Activated T-helper 17 cell treated with anti-CD3 and anti-CD28 coated beads, Interleukin-2, amount 50 U/mL, for 72 hours (primary cell): ENCODE measurements around the gene SVIL. TPM values are rescaled to one million over a fixed set of nuclear protein-coding genes. Genes with fewer than 3 reads are reported as not detected.
A peak's percentile ranks its signal among the peaks of the same experiment; 100 is the strongest.

Experiments used
- ATAC-seq: fragments of 150-1000 bp; cut with Tn5 transposase; replicated peaks from 2 replicates; pipeline ENCODE4 v1.10.0; 2021; ENCODE audit warnings: mild to moderate bottlenecking, moderate library complexity
- H3K27ac Mint-ChIP-seq: one replicate; pipeline ENCODE4 v1.8.0; 2022; ENCODE audit warnings: mixed read lengths
- H3K27me3 Mint-ChIP-seq: one replicate; pipeline ENCODE4 v1.8.0; 2022; ENCODE audit warnings: mixed read lengths
- H3K36me3 Mint-ChIP-seq: one replicate; pipeline ENCODE4 v1.8.0; 2022; ENCODE audit warnings: low read depth, mild to moderate bottlenecking, mixed read lengths
- H3K4me1 Mint-ChIP-seq: one replicate; pipeline ENCODE4 v1.8.0; 2022; ENCODE audit warnings: mixed read lengths
- H3K4me3 Mint-ChIP-seq: one replicate; pipeline ENCODE4 v1.8.0; 2022; ENCODE audit warnings: mild to moderate bottlenecking, mixed read lengths
- H3K9me3 Mint-ChIP-seq: one replicate; pipeline ENCODE4 v1.8.0; 2022; ENCODE audit warnings: mixed read lengths
- total RNA-seq, 2 donors: library from RNA; stranded (reverse); gene quantifications; one replicate each; pipeline ENCODE4 v1.2.3, GENCODE V29; 2022

Gene SVIL
- total RNA-seq, result 10 to 100 TPM; 10.7 to 16.2 TPM

- ATAC-seq, result peak; percentile 25
- H3K27me3 Mint-ChIP-seq, result no peaks in the 10 kb centered on the region
- H3K9me3 Mint-ChIP-seq, result no peaks in the 10 kb centered on the region
- no peaks in the 10 kb centered on the region for H3K36me3 Mint-ChIP-seq
- peaks cover 43% of the 10 kb centered on the region for H3K4me1 Mint-ChIP-seq
- peak within 1 kb of the TSS; percentile 70 for H3K4me3 Mint-ChIP-seq
- peak within 1 kb of the TSS; percentile 87 for H3K27ac Mint-ChIP-seq
These were observed at the start of gene SVIL for GRCh38 chr10:29634764-29635625. SVIL (minus strand) TSS chr10:29634971; CDS start chr10:29555058, 79,913 bp downstream.

GRCh38 chr10:29681676-29682448 lies 47.1 kb upstream of the SVIL start:
- no peaks in the 10 kb centered on the region for H3K27me3 Mint-ChIP-seq
- H3K9me3 Mint-ChIP-seq, result no peaks in the 10 kb centered on the region
- H3K4me1 Mint-ChIP-seq, result peaks cover 37% of the 10 kb centered on the region
- ATAC-seq, result peak; percentile 96
- peaks cover 21% of the 10 kb centered on the region for H3K36me3 Mint-ChIP-seq
- peak overlapping the region; percentile 73 for H3K27ac Mint-ChIP-seq
- peak overlapping the region; percentile 61 for H3K4me3 Mint-ChIP-seq

GRCh38 chr10:29680091-29680490 lies 45.3 kb upstream of the SVIL start:
- peaks cover 45% of the 10 kb centered on the region for H3K4me1 Mint-ChIP-seq
- ATAC-seq, result no peak
- peak overlapping the region; percentile 61 for H3K4me3 Mint-ChIP-seq
- H3K36me3 Mint-ChIP-seq, result peaks cover 23% of the 10 kb centered on the region
- H3K9me3 Mint-ChIP-seq, result peaks cover 9% of the 10 kb centered on the region
- peak overlapping the region; percentile 73 for H3K27ac Mint-ChIP-seq
- H3K27me3 Mint-ChIP-seq, result no peaks in the 10 kb centered on the region

- H3K9me3 Mint-ChIP-seq, result peaks cover 16% of the 10 kb centered on the region
- peaks cover 11% of the 10 kb centered on the region for H3K36me3 Mint-ChIP-seq
- no peak for ATAC-seq
- peaks cover 36% of the 10 kb centered on the region for H3K4me1 Mint-ChIP-seq
- H3K27ac Mint-ChIP-seq, result no peak overlapping the region
- no peak overlapping the region for H3K4me3 Mint-ChIP-seq
- no peaks in the 10 kb centered on the region for H3K27me3 Mint-ChIP-seq
These were observed 42.0 kb upstream of the SVIL start for GRCh38 chr10:29676732-29677131.

GRCh38 chr10:29675984-29676383 lies 41.2 kb upstream of the SVIL start:
- Mint-ChIP-seq H3K4me3 (no peak overlapping the region), H3K27ac (no peak overlapping the region), H3K36me3 (peaks cover 17% of the 10 kb centered on the region), H3K4me1 (peaks cover 35% of the 10 kb centered on the region), H3K9me3 (peaks cover 16% of the 10 kb centered on the region), H3K27me3 (no peaks in the 10 kb centered on the region)
- ATAC-seq, result no peak

- H3K36me3 Mint-ChIP-seq, result peaks cover 28% of the 10 kb centered on the region
- H3K4me1 Mint-ChIP-seq, result peaks cover 24% of the 10 kb centered on the region
These were observed 37.2 kb upstream of the SVIL start for GRCh38 chr10:29671968-29672367.

GRCh38 chr10:29671228-29671780 lies 36.5 kb upstream of the SVIL start:
- ATAC-seq, result no peak
- no peaks in the 10 kb centered on the region for H3K27me3 Mint-ChIP-seq

More at GRCh38 chr10:29671968-29672367, 37.2 kb upstream of the SVIL start:
- no peak overlapping the region for H3K4me3 Mint-ChIP-seq
- no peak overlapping the region for H3K27ac Mint-ChIP-seq
- peaks cover 16% of the 10 kb centered on the region for H3K9me3 Mint-ChIP-seq
- no peaks in the 10 kb centered on the region for H3K27me3 Mint-ChIP-seq
- no peak for ATAC-seq

GRCh38 chr10:29670761-29671160 lies 36.0 kb upstream of the SVIL start:
- no peak overlapping the region for H3K4me3 Mint-ChIP-seq
- ATAC-seq, result no peak
- H3K9me3 Mint-ChIP-seq, result peaks cover 10% of the 10 kb centered on the region
- H3K4me1 Mint-ChIP-seq, result peaks cover 18% of the 10 kb centered on the region
- no peak overlapping the region for H3K27ac Mint-ChIP-seq
- H3K36me3 Mint-ChIP-seq, result peaks cover 22% of the 10 kb centered on the region
- H3K27me3 Mint-ChIP-seq, result no peaks in the 10 kb centered on the region

More at GRCh38 chr10:29671228-29671780, 36.5 kb upstream of the SVIL start:
- no peak overlapping the region for H3K27ac Mint-ChIP-seq
- peaks cover 23% of the 10 kb centered on the region for H3K4me1 Mint-ChIP-seq
- no peak overlapping the region for H3K4me3 Mint-ChIP-seq
- peaks cover 28% of the 10 kb centered on the region for H3K36me3 Mint-ChIP-seq
- H3K9me3 Mint-ChIP-seq, result peaks cover 16% of the 10 kb centered on the region

GRCh38 chr10:29669149-29669548 lies 34.4 kb upstream of the SVIL start:
- peaks cover 3% of the 10 kb centered on the region for H3K9me3 Mint-ChIP-seq
- ATAC-seq, result no peak
- H3K36me3 Mint-ChIP-seq, result peaks cover 17% of the 10 kb centered on the region
- no peak overlapping the region for H3K27ac Mint-ChIP-seq
- no peaks in the 10 kb centered on the region for H3K27me3 Mint-ChIP-seq
- peaks cover 10% of the 10 kb centered on the region for H3K4me1 Mint-ChIP-seq
- no peak overlapping the region for H3K4me3 Mint-ChIP-seq

- H3K27me3 Mint-ChIP-seq, result no peaks in the 10 kb centered on the region
- H3K4me3 Mint-ChIP-seq, result no peak overlapping the region
- ATAC-seq, result no peak
- H3K27ac Mint-ChIP-seq, result no peak overlapping the region
- peaks cover 17% of the 10 kb centered on the region for H3K36me3 Mint-ChIP-seq
- H3K4me1 Mint-ChIP-seq, result peaks cover 10% of the 10 kb centered on the region
- H3K9me3 Mint-ChIP-seq, result peaks cover 3% of the 10 kb centered on the region
These were observed 33.9 kb upstream of the SVIL start for GRCh38 chr10:29668628-29669027.

- Mint-ChIP-seq H3K27ac (no peak overlapping the region), H3K9me3 (no peaks in the 10 kb centered on the region), H3K27me3 (no peaks in the 10 kb centered on the region), H3K4me1 (peaks cover 10% of the 10 kb centered on the region), H3K4me3 (no peak overlapping the region), H3K36me3 (peaks cover 17% of the 10 kb centered on the region)
- no peak for ATAC-seq
These were observed 32.4 kb upstream of the SVIL start for GRCh38 chr10:29667191-29667590.

GRCh38 chr10:29666201-29666600 lies 31.4 kb upstream of the SVIL start:
- no peak overlapping the region for H3K4me3 Mint-ChIP-seq
- peaks cover 13% of the 10 kb centered on the region for H3K36me3 Mint-ChIP-seq
- H3K27me3 Mint-ChIP-seq, result no peaks in the 10 kb centered on the region
- no peak for ATAC-seq
- H3K27ac Mint-ChIP-seq, result no peak overlapping the region
- H3K9me3 Mint-ChIP-seq, result no peaks in the 10 kb centered on the region
- H3K4me1 Mint-ChIP-seq, result peaks cover 5% of the 10 kb centered on the region

GRCh38 chr10:29663718-29664117 lies 28.9 kb upstream of the SVIL start:
- Mint-ChIP-seq H3K4me1 (peaks cover 6% of the 10 kb centered on the region), H3K27me3 (no peaks in the 10 kb centered on the region)
- no peak for ATAC-seq

More at GRCh38 chr10:29663718-29664117, 28.9 kb upstream of the SVIL start:
- no peaks in the 10 kb centered on the region for H3K9me3 Mint-ChIP-seq
- H3K4me3 Mint-ChIP-seq, result no peak overlapping the region
- peaks cover 1% of the 10 kb centered on the region for H3K36me3 Mint-ChIP-seq
- no peak overlapping the region for H3K27ac Mint-ChIP-seq
